ENCODE data around the gene UBAP2.

Gene UBAP2

GRCh38 chr9:33921967-33922895 is 126.5 kb downstream of the UBAP2 start:
- DNase-seq = peak; percentile 26

GRCh38 chr9:33919276-33919897 is 129.3 kb downstream of the UBAP2 start:
- no peak for DNase-seq

GRCh38 chr9:33917036-33917435 is 131.7 kb downstream of the UBAP2 start:
- no peak for DNase-seq

GRCh38 chr9:33914887-33915628 is 133.6 kb downstream of the UBAP2 start:
- no peak for DNase-seq

- no peak for DNase-seq
Observed at GRCh38 chr9:33913541-33913940, 135.1 kb downstream of the UBAP2 start.

- DNase-seq = no peak
Observed at GRCh38 chr9:33908749-33909148, 139.9 kb downstream of the UBAP2 start.

GRCh38 chr9:33908114-33908513 is 140.6 kb downstream of the UBAP2 start:
- DNase-seq = no peak

- DNase-seq = no peak
Observed at GRCh38 chr9:33907347-33907746, 141.3 kb downstream of the UBAP2 start.

- DNase-seq = no peak
Observed at GRCh38 chr9:33906769-33907168, 141.9 kb downstream of the UBAP2 start.

- DNase-seq = no peak
Observed at GRCh38 chr9:33905137-33905536, 143.6 kb downstream of the UBAP2 start.

- no peak for DNase-seq
Observed at GRCh38 chr9:33903157-33903780, 145.4 kb downstream of the UBAP2 start.

- DNase-seq = no peak
Observed at GRCh38 chr9:33894316-33894715, 154.4 kb downstream of the UBAP2 start.

- no peak for DNase-seq
Observed at GRCh38 chr9:33893861-33894260, 154.8 kb downstream of the UBAP2 start.

GRCh38 chr9:33885948-33886347 is 162.7 kb downstream of the UBAP2 start:
- no peak for DNase-seq

GRCh38 chr9:33884856-33885701 is 163.6 kb downstream of the UBAP2 start:
- no peak for DNase-seq

- DNase-seq = no peak
Observed at GRCh38 chr9:33881635-33882034, 167.1 kb downstream of the UBAP2 start.

GRCh38 chr9:33880211-33881089 is 168.2 kb downstream of the UBAP2 start:
- DNase-seq = no peak

GRCh38 chr9:33878691-33879366 is 169.9 kb downstream of the UBAP2 start:
- DNase-seq = no peak

- no peak for DNase-seq
Observed at GRCh38 chr9:33877727-33878489, 170.8 kb downstream of the UBAP2 start.
